ENCODE measurements around the gene TCERG1.

TCERG1 gene

GRCh38 chr5:146446861-146447733 is at the start of gene TCERG1:
TSS of gene TCERG1 (plus strand) at chr5:146447333. CDS start at chr5:146447350, 17 bp downstream.
- POLR2A ChIA-PET, result interaction anchor here (0.9 kb wide), 1 partner anchor 281 kb away, joined by 3 read pairs; no protein-coding TSS in a partner anchor
- CTCF ChIA-PET, result interaction anchor here (0.7 to 2.2 kb wide), 18 partner anchors 10 to 742 kb away, joined by 3 to 31 read pairs (median 4); no protein-coding TSS in a partner anchor
- peak; percentile 100 for DNase-seq (ENCODE audit: low read depth, low spot score)
- H3K4me3 ChIP-seq (ENCODE audit: low read depth, low read length), result peak within 1 kb of the TSS; percentile 72
- TF ChIP-seq, protein P1, sequence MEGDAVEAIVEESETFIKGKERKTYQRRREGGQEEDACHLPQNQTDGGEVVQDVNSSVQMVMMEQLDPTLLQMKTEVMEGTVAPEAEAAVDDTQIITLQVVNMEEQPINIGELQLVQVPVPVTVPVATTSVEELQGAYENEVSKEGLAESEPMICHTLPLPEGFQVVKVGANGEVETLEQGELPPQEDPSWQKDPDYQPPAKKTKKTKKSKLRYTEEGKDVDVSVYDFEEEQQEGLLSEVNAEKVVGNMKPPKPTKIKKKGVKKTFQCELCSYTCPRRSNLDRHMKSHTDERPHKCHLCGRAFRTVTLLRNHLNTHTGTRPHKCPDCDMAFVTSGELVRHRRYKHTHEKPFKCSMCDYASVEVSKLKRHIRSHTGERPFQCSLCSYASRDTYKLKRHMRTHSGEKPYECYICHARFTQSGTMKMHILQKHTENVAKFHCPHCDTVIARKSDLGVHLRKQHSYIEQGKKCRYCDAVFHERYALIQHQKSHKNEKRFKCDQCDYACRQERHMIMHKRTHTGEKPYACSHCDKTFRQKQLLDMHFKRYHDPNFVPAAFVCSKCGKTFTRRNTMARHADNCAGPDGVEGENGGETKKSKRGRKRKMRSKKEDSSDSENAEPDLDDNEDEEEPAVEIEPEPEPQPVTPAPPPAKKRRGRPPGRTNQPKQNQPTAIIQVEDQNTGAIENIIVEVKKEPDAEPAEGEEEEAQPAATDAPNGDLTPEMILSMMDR (IDR thresholded peaks at IDR 0.05; ENCODE audit: insufficient read depth, low read length, missing control alignments), result peak; percentile 86

- TF ChIP-seq, protein P1 (IDR thresholded peaks at IDR 0.05; ENCODE audit: insufficient read depth, low read length, missing control alignments), result no peak
- ChIA-PET POLR2A (no interaction called here), CTCF (interaction anchor here (1.0 kb wide), 1 partner anchor 104 kb away, joined by 3 read pairs; no protein-coding TSS in a partner anchor)
- H3K4me3 ChIP-seq (ENCODE audit: low read depth, low read length), result no peak overlapping the region
- DNase-seq (ENCODE audit: low read depth, low spot score), result no peak
These were observed 48.3 kb upstream of the TCERG1 start for GRCh38 chr5:146398826-146399225.

DNA sequence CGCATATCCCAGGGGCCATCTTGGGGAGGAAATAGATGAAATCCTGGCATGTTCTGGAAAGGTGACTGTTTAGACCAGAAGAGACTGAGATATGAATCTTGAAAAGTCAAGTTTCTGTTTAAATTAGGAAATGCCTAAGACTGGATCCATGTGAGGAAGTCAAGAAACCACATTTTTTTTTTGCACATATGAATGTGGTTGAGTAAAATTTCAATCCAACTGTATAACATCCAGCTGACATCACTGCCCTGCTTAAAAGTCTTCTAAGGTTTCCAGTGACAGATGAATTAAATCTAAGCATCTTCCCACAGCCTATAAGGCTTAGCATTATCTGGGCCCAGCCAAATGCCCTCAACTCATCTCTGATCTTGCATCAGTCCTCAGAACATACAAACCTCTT is 47.7 kb upstream of the TCERG1 start:
- no peak overlapping the region for H3K4me3 ChIP-seq (ENCODE audit: low read depth, low read length)
- DNase-seq (ENCODE audit: low read depth, low spot score), result no peak
- ChIA-PET CTCF (interaction anchor here (1.0 kb wide), 1 partner anchor 105 kb away, joined by 3 read pairs; no protein-coding TSS in a partner anchor), POLR2A (no interaction called here)
- TF ChIP-seq, protein P1 (IDR thresholded peaks at IDR 0.05; ENCODE audit: insufficient read depth, low read length, missing control alignments), result no peak

GRCh38 chr5:146400201-146400600 is 46.9 kb upstream of the TCERG1 start:
- CTCF ChIA-PET, result no interaction called here

DNA sequence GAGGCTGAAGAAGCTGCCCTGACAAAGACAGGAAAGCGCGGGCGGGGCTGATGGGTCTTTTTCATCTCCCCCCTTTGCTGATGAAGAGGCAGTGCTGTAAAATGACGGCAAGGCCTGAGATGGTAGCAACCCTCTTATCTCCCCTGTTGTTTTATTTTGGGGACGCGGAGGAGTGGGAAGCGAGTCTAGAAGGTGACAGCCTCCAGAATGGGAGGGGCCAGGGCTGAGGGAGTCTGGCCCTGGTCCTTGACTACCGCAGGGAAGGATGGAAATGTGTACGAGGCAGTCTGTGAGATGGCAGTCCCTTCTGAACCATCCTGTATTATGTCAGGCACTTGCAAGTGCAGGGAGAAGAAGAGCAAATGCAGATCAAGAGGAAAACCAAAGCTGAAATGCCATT is 46.1 kb upstream of the TCERG1 start:
- CTCF ChIA-PET, result no interaction called here

More at GRCh38 chr5:146400201-146400600, 46.9 kb upstream of the TCERG1 start:
- TF ChIP-seq, protein P1 (IDR thresholded peaks at IDR 0.05; ENCODE audit: insufficient read depth, low read length, missing control alignments), result no peak
- POLR2A ChIA-PET, result no interaction called here
- no peak for DNase-seq (ENCODE audit: low read depth, low spot score)
- no peak overlapping the region for H3K4me3 ChIP-seq (ENCODE audit: low read depth, low read length)

DNA sequence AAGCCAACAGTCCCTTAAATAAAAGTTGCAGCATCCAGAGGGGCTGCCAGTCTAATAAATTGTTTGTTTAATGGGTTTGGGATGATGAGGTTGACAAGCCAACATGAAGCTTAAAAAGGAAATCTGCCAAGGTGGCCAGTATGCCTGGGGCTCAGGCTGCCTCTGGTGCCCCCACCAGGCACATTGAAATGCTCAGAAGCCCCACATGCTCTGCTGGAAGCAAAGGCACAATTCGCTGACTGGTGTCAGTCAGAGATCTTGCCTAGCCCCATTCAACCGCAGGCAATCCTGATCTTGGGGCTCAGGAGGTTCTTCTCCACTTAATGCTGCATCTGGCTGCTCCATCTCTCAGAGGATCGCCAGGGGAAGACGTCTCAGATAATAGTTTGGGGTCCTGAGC is 44.2 kb upstream of the TCERG1 start:
- no peak for DNase-seq (ENCODE audit: low read depth, low spot score)
- H3K4me3 ChIP-seq (ENCODE audit: low read depth, low read length), result no peak overlapping the region
- CTCF ChIA-PET, result no interaction called here
- TF ChIP-seq, protein P1 (IDR thresholded peaks at IDR 0.05; ENCODE audit: insufficient read depth, low read length, missing control alignments), result no peak
- POLR2A ChIA-PET, result no interaction called here

More for the DNA sequence above, 46.1 kb upstream of the TCERG1 start:
- no peak for DNase-seq (ENCODE audit: low read depth, low spot score)
- TF ChIP-seq, protein P1 (IDR thresholded peaks at IDR 0.05; ENCODE audit: insufficient read depth, low read length, missing control alignments), result no peak
- POLR2A ChIA-PET, result no interaction called here
- no peak overlapping the region for H3K4me3 ChIP-seq (ENCODE audit: low read depth, low read length)
